HG03442 (cell line): ENCODE data around the gene ARL8A.
A peak's percentile ranks its signal among the peaks of the same experiment; 100 is the strongest.
"Not testable (repeated sequence)": the region's sequence is repeated elsewhere in the genome, so short reads cannot be mapped to it uniquely, and the experiment has no call there.

Experiments
- ATAC-seq: cut with Tn5 transposase; IDR thresholded peaks from one replicate; pipeline ENCODE4 v1.9.1; 2021; ENCODE audit warnings: mild to moderate bottlenecking, moderate library complexity; ENCODE audit not compliant: unreplicated experiment

The ARL8A gene

DNA sequence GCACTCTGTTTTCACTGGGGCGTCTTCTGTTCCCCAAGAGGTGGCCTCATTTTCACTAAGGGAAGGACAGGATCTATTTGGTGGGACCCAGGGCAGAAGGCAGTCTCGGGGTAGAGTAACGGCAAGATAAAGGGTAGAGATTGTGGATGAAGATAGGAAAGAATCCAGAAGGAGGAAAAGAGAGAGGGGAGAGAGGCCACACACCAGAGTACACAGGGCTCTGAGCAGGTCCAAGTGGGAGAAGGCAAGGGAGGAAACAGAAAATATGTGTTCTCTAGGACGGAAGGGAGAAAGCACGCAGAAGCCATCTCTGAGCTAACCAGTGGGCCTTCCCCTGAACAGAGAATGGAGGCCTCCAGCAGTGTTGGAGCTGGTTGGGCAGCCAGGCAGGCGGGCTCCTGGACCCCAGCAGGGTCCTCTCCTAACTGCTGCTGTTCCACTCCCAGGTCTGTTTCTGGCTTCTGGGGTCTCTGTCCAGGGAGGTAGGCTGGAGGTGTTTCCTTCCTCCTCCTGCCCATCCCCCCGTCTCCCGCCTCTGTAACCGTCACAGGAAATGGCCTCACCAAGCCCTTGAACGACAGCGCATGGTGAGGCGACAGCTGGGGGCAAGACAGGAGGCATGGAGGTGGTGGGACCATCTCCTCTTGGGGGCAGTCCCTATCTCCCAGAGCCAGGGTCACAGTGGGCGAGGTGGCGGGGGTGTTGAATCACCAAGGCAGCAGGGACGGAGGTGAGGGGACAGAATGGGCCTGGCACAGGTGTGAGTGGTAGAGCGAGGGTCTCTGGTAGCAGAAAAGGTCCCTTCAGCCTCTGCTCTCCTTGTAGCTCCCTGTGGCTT lies 15.2 kb upstream of the ARL8A start:
- ATAC-seq, result no peak

DNA sequence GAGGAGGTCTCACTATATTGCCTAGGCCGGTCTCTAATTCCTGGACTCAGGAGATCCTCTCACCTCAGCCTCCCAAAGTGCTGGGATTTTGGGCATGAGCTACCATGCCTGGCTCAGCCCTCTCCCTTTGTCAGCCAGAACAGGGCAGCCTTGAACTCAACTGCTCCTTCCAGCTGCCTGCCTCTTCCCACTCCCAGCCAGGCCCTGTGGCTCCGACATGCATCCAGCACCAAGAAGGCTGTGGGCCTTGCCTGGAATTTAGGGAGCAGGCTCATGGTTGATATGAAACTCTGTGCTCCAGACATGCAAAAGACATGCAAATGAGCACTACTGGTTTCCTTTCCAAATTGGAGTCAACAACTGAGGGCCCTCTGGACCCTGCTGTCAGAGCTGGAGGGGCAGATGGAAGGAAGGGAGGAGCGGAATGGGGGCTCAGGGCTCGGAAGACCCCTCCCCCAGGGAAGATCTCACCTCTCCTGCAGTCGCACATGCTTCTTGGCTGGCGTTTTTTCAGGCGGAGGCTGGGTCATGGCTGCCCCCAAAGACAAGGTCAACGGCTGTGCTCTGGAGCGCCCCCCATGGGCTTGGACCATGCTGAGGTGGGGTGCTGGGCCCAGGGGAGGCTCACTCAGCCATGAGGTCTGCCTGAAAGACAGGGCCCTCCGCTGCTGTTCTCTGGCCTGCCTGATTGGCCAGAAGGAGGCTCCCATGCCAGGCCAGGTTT lies 14.4 kb upstream of the ARL8A start:
- no peak for ATAC-seq

- ATAC-seq, result no peak
These were observed 13.4 kb upstream of the ARL8A start for GRCh38 chr1:202157945-202158344.

- ATAC-seq, result no peak
These were observed 12.1 kb upstream of the ARL8A start for GRCh38 chr1:202156590-202156989.

DNA sequence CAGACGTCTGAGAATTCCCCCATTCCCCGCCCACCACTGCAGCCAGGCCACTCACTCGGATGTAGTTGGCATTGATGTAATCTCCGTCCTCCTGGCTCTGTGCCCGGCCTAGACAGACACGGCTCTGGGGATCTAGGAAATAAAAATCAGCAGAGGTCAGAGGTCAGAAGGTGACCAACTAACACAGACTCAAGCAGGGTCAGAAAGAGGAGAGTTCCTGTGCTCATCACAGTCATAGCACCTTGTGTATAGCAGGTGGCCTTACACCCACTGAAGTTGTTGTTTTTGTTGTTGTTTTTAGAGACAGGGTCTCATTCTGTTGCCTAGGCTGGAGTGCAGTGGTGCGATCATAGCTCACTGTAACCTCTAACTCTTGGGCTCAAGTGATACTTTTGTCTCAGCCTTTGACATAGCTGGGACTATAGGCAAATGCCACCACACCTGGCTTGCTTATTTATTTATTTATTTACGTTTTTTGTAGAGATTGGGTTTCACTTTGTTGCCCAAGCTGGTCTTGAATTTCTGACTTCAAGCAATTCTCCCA lies 11.0 kb upstream of the ARL8A start:
- no peak for ATAC-seq

DNA sequence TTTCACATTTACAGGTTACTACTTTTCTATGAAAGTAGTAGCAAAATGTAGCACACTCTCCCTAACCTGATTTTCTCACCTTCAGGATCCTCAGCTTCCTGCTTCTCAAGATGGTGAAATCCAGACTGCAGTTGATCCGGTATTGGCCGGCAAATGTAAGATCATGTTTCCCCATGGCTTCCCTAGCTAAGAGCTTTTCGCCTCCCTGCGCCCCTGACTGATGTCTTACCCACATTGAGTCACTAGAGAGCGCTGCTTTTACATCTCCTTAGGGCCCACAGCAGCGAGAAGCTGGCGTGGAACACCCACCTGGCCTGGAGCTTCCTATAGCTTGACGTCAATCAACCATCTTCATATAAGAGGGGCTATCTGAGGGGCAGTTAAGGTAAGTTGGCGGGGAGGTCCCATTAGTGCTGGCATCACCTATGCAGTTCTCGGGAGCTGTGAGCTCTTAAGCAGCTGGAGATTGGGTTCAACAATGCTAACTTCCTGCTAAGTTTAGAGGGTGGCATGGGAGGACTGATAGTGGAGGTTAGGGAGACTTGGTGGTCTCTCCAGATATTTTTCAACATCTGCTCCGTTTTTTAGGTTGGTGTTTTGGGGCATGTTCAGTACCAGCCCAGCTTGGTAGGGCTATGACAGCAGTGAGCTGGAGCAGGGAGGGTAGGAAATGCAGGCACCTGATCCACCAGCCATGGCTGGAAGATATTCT lies 10.4 kb upstream of the ARL8A start:
- ATAC-seq, result no peak

DNA sequence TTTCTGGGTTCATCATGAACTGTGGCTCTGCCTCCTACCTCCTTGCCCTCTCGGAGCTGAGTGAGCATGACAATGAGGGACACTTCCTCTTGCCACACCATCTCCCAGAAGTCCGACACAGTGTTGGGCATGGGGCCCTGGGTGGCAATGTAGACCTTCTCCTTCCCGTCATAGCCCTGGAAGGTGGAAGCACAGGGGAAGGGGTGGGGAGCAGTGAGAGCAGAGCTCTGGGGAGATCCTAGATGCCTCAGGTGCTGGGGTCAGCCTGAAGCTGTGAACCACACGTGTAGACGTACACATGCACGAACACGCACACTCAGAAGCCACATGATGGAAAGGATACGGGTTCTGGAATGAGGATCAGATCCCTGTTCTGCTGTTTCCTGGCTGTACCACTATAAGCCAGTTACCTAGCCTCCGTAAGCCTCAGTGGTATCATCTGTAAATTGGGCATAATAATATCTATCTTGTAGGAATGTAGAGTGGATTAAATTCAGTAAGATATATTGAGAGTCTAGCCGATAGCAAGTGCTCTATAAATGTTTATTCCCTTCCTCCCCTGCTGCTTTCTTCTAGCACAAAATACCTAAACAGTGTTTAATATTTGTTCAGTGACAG lies 9.7 kb upstream of the ARL8A start:
- no peak for ATAC-seq

DNA sequence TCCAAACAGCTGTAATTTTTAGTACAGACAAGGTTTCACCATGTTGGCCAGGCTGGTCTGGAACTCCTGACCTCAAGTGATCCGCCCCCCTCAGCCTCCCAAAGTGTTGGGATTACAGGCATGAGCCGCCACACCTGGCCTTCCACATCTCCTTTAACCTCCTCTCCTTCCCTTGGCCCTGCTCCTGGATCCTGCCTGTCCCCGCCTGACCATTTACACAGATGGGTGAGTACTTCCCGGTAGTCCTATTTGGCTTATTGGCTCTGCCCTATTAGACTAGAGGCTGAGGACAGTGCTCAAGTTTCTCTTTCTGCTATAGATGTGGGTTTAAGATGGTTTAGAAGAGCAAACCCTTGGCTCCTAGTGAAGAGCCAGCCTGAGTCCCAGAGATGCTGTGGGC lies 8.7 kb upstream of the ARL8A start:
- ATAC-seq, result no peak

DNA sequence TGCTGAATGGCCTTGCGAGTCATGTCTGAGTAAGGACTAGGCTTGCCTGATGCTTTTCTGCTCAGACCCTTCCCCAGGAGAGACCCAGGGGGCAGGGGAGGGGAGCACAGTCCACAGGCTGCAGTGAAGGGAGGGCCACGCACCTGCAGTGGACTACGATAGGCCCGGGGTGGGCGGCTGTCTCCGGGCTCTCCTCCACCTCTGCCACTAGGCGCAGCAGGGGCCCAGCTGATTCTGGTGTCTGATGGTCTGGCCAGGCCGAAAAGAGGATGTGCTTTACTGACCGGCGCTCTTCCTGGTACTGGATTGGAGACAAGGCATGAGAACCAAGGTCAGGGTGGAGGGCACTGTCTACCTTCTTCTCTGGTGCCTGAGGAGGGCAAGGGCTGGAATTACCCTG lies 7.9 kb upstream of the ARL8A start:
- ATAC-seq, result no peak

DNA sequence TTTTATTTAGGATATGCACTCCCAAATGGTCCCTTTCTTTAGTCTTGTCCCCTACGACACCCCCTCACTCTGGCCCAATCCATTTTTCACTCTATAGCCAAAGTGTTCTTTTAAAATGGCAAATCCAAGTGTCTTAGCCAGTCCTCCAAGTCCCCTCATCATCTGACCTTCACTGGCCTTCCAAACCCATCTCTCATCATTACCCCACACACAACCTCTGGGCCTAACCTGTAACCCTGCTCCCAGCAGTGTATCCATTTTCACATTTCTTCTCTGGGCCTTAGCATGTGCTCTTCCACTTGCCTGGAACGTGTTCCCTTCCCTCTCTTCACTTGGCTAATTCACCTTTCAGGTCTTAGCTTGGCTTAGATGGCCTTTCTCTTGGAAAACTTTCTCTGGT lies 6.5 kb upstream of the ARL8A start:
- ATAC-seq, result no peak

- no peak for ATAC-seq
These were observed 6.1 kb upstream of the ARL8A start for GRCh38 chr1:202150602-202151001.

DNA sequence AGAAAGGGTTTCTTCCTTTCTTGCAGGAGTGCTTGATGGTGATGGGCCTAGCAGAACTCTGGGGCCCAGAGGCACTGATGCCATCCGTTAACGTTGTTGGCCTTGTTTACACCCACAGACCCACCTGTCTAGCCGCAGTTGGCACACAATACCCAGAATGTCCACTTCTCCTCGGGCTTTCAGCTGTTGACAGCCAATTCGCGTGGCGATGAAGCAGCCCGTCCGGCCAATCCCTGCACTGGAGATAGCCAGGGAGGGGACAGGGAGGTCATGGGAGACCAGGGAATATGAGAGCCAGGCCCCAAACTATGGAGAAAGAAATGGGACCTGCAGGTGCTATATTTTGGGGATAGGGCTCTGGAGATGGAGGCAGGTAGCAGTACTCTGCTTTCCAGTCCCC lies 5.7 kb upstream of the ARL8A start:
- ATAC-seq, result no peak

DNA sequence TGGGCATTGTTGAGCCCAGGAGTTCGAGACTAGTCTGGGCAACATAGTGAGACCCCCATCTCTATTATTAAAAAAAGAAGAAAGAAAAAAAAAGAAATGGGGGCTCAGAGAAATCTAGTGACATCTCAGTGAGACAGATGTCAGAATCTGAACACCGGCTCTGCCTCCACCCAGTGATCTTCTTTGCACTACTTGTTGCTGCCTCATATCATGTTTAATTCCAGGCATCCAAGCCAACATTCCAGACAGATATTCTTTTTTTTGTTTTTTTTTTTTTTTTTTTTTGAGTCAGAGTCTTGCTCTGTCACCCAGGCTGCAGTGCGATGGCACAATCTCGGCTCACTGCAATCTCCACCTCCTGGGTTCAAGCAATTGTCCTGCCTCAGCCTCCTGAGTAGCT lies 5.0 kb upstream of the ARL8A start:
- no peak for ATAC-seq

DNA sequence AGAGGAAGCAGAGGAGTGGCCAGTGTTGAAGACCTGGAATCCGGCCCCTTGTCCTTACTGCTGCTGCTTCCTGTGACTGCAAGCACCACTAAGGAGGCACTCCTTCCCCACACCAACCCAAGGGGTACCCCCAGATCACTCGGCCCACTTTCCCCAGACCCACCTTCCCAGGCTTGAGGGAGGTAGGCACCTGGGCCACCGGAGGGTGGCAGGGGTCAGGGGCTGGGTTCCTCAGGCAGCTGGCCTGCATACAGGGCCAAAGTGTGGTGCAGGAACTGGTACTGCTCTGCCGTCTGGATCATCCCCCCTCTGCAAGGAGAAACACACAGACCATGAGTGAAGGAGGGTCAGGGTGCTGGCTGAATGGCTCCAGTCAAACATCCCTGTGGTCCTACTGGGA lies 3.9 kb upstream of the ARL8A start:
- no peak for ATAC-seq

- ATAC-seq, result no peak
These were observed 2.5 kb upstream of the ARL8A start for GRCh38 chr1:202146993-202147392.

GRCh38 chr1:202146279-202146678 lies 1.7 kb upstream of the ARL8A start:
- ATAC-seq, result no peak

DNA sequence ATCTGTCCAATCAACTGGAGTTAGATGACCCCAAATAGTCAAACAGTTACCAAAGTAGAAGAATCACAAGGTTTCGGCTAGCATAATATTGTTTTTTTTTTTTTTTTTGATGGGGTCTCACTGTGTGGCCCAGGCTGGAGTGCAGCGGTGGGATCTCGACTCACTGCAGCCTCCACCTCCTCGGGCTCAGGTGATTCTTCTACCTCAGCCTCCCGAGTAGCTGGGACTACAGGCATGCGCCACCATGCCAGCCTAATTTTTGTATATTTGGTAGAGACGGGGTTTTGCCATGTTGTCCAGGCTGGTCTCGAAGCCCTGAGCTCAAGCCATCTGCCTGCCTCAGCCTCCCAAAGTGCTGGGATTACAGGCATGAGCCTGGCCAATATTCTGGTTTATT lies 1.2 kb upstream of the ARL8A start:
- ATAC-seq, result not testable (repeated sequence)

- ATAC-seq, result no peak
These were observed 669 bp upstream of the ARL8A start for GRCh38 chr1:202145068-202145743.

- peak; percentile 44 for ATAC-seq
These were observed 652 bp downstream of the ARL8A start for GRCh38 chr1:202143768-202144401.
